ENCODE measurements around the gene B3GNT9.

The B3GNT9 gene

GRCh38 chr16:67166598-67167168 is 15.9 kb upstream of the B3GNT9 start:
- no peak for DNase-seq

DNA sequence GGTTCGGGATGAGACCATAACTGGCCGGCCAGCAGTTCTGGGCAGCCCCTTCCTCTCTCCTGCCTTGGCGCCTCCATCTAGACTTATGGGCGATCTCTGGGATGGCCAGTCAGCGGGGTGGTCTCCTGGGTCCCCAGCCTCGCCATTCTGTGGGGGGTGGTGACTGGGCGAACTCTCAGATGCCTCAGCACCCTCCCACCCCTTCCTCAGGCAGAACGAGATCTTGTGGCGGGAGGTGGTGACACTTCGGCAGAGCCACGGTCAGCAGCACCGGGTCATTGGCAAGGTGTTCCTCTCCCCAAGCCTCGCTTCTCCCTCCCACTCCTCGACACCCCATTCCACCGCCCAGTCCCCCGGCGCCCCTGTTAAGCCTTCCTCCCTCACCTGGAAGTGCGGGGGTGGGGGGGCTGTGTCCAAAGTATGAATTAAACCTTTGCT is 15.3 kb upstream of the B3GNT9 start:
- DNase-seq, result no peak

- DNase-seq, result no peak
Observed at GRCh38 chr16:67165121-67166078, 14.6 kb upstream of the B3GNT9 start.

DNA sequence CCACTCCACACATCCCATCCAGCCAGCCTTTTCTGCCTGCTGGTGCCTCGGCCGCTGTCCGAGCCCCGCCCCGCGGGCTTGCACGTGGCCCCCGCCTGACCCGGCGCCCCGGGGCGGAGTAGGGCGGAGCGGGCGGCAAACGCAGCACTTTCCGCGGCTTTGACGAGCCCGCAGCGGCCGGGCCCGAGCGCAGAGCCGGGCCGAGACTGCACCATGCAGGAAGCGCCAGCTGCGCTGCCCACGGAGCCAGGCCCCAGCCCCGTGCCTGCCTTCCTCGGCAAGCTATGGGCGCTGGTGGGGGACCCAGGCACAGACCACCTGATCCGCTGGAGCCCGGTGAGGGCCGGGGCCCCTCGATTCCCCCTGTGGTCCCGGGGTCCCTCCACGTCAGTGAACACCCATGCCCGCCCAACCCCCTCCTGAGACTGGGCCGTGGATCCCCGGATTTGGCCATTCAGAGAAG is 13.8 kb upstream of the B3GNT9 start, which contains the start of gene HSF4:
TSS of gene HSF4 (plus strand) at position 147 of the 463 bp plus-strand sequence. CDS start at position 214, 67 bp downstream.
- no peak for DNase-seq

DNA sequence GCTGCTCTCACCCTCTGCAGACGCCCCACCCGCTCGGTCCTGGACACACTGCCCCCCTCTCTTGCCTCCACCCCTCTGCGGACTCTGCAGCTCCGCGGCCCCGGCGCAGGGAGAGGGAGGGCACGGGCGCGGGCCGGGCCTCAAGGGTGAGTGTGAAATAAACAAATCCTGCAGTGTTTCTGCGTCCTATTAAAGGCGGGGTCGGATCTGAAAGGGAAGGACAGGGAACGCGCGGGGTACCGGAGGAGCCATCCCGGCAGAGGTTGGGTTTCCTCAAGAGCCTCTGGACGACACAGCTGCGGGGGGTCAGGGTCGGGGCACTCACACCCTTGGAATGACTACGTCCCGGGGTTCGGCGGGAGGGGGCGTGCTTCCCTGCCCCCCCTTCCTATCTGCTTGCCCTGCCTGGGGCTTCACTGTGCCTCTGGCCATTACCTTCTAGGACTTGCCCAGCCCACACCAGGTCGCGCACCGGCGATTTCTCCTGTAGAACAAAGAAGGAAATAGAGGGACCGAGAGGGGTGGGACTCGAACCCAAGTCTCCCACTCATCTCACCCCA is 13.3 kb upstream of the B3GNT9 start:
- DNase-seq, result no peak

DNA sequence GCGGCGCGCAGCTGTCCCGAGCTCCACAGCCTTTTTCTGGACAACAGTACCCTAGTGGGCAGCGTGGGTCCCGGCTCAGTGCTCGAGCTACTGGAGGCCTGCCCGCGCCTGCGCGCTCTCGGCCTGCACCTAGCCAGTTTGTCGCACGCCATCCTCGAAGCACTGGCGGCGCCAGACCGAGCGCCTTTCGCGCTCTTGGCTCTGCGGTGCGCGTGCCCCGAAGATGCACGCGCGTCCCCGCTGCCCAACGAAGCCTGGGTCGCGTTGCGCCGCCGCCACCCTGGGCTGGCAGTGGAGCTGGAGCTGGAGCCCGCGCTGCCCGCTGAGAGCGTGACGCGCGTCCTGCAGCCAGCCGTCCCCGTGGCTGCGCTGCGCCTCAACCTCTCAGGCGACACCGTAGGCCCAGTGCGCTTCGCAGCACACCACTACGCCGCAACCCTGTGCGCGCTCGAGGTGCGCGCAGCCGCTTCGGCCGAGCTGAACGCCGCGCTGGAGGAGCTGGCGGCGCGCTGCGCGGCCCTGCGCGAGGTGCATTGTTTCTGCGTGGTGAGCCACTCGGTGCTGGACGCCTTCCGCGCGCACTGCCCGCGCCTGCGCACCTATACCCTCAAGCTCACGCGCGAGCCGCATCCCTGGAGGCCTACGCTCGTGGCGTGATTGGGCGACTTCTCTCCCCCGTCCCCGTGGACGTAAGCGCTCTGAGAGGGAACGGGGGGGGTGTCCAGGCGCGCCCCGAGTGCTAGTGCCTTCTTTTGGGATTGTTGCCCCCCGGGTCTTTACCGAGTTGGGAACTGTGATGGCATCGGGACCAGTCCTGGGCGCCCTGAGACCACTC is 12.6 kb upstream of the B3GNT9 start:
- DNase-seq, result no peak

- DNase-seq, result no peak
Observed at GRCh38 chr16:67162506-67163163, 11.8 kb upstream of the B3GNT9 start.

DNA sequence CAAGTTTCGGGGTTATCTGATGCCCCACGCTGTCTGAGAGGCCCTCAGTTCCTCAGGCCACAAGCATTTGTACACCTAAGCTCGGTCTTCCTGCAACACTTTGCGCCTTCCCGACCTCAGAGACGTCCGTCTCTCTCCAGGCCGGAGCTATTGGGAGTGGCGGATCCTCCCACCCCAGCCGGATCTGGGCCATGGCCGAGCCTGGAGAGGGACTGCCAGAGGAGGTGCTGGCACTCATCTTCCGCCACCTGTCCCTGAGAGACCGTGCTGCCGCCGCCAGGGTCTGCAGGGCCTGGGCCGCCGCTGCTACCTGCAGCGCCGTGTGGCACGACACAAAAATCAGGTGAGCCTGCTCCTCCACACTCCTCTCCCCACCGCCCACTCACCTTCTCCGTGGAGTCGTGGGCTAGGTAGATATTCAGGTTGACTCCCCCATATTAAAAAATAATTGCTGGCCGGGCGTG is 10.8 kb upstream of the B3GNT9 start:
- DNase-seq, result no peak

GRCh38 chr16:67158637-67159600 is 8.1 kb upstream of the B3GNT9 start:
- DNase-seq, result peak; percentile 49

- DNase-seq, result no peak
Observed at GRCh38 chr16:67157892-67158635, 7.3 kb upstream of the B3GNT9 start.

DNA sequence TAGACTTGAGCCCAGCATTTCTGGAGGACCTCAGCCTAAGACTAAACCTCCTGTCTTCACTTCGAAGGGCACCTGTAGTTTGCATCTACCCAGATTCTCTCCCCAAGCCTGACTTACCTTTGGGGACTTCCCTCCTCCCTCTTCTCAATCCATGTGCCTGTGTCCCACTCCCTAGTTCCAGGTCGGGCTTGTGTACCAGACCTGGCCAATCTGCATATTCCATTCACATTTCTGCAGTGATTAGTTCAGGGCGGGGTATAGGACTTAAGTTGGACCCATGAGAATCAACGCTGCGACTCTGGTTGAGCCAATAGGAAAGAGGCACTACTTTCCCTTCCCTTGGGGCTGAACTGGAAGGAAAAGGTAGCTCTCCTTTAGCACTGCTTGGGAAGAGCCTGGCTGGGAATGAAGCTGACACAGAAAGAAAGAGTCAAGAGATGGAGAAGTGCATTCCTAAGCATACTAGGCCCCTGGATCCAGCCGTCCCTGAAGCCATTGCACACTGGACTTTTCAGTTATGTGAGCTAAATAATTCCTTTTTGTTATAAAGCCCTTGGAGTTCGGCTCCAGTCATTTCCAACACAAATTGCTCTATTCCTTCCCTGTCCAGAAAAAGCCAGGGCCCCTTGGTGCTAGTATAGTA is 6.4 kb upstream of the B3GNT9 start:
- no peak for DNase-seq

DNA sequence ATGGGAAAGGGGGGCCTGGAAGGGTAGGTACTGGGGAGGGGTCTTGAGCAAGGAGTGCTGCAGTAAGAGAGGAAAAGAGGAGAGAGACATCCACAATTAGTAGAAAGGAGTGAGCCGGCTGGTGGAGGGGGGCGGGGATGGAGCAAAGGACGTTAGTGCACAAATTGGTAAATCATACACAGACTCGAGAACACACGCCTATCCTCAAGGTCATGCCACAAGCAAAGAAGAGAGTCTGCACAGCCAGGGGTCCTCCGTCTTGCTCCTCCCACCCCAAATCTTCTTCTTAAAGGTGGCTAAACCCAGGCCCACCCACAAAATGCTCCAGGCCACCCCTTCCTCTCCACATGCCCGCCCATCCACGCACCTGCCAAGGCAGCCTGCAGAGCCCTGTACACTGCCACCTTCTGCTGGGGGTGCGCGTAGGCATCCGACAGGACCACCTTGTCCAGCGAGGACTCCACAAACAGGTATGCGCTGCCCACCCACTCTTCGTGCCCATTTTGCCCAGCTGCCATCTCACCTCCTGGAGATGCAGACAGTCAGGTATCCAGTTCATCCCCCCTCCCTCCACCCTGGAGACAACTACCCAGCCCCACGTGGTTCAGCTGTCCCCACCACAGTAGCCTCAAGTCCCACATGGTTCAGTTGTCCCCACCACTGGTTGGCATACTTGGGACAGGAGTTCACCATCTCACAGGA is 5.5 kb upstream of the B3GNT9 start:
- DNase-seq, result no peak

DNA sequence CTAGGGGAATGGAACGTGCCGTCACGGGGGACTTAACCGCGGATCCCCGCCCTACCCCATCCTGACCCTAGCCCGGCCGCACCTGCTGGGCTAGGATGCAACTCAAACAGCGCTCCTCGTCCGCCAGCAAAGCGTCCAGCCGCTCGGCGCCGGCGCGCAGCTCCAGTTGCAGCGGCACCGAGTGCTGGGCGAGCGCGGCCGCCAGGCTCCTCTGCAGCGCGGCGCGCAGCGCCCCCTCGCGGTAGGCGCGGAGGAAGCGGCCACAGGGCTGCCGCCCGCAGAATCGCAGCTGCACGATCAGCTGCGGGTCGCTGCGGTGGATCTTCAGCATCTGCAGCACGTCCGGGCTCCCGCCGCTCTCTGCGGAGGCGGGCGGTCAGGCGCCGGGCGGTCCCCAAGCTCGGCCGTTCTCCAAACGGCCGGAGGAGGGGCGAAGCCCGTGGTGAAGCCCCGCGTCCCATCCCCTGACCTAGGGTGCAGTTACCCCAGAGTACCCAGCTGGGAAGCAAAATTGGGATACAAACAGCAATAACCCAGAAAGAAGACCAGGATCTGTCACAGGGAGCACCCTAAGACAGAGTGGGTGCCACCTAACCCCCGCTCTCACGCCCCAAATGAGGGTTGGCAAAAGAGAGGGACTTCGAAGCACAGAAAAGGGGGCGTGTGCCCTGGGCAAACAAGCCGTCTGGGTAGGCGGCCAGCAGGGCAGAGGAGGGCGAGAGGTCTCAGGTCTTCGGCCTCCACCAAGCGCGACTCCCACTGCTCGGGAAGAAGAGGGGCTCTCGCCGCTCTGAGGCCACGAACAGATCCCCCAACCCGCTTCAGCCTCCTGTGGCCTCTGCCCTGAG is 4.7 kb upstream of the B3GNT9 start:
- DNase-seq, result peak; percentile 64

DNA sequence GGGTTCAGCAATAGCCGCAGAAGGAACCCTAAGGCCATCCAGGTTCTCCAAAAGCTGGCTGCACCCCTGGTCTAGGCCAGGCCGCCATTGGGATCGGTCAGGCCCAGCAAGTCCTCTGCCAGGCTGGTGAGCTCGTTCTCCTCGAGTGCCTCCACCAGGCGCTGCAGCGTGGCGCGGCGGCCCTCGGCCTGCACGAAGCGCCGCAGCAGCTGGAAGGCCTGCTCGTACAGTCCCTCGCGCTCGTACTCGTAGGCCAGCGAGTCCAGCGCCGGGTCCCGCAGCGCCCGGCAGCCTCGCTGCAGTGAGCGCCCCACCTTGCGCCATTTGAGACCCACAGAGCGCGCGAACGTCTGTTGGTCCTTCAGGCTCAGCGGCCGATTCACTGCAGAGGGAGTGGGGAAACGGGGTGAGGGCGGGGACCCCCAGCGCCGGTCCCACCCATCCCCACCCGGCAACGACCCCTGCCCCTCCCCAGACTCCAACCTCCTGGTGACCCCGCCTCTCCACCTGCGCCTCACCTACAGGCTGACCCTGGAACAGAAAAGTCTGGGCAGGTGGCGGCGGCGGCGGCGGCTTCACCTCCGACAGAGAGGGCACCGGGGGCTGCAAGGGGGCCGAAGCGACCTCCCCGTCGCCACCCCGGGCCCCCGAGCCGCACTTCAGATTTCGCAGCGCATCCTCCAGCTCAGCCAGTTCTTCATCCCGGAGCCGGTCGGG is 3.9 kb upstream of the B3GNT9 start:
- DNase-seq, result no peak

GRCh38 chr16:67151431-67152097 is 766 bp upstream of the B3GNT9 start:
- DNase-seq, result no peak
